Lower lobe of right lung (tissue), 2 donors: Measurements from ENCODE around the gene SERPINB3. TPM values are rescaled to one million over a fixed set of nuclear protein-coding genes. Genes with fewer than 3 reads are reported as not detected.
"Not testable (repeated sequence)": the region's sequence is repeated elsewhere in the genome, so short reads cannot be mapped to it uniquely, and the experiment has no call there.

ENCODE experiments used
- ATAC-seq, 2 donors: fragments of 200-7000 bp; cut with Tn5 transposase; one replicate each; pipeline ENCODE4 v1.9.1; 2020 to 2022; ENCODE audit warnings: mild to moderate bottlenecking in 2 of 2, moderate library complexity in 2 of 2
- DNase-seq: peaks from one replicate; pipeline ENCODE4 v3.0.0-alpha.2; 2020
- H3K27ac ChIP-seq: fragments of 200-600 bp; one replicate; pipeline ENCODE4 v1.8.0; 2022
- H3K27me3 ChIP-seq: fragments of 200-600 bp; one replicate; pipeline ENCODE4 v1.8.0; 2022; ENCODE audit warnings: low read depth
- H3K36me3 ChIP-seq: fragments of 200-600 bp; one replicate; pipeline ENCODE4 v1.8.0; 2022; ENCODE audit warnings: mild to moderate bottlenecking
- H3K4me1 ChIP-seq: fragments of 200-600 bp; one replicate; pipeline ENCODE4 v1.8.0; 2022
- H3K4me3 ChIP-seq: fragments of 200-600 bp; one replicate; pipeline ENCODE4 v1.8.0; 2022; ENCODE audit warnings: mild to moderate bottlenecking
- H3K9me3 ChIP-seq: fragments of 200-600 bp; one replicate; pipeline ENCODE4 v1.8.0; 2022
- intact Hi-C: fragments of 100-400 bp; cut with DNase I; formaldehyde crosslinking; loops from one replicate; pipeline ENCODE4 v1.11.0; 2022
- total RNA-seq: library from RNA; stranded (reverse); fragmentation: NEBNext Ultra II Directional; extraction: Animal tissue kit (Norgen Biotek cat#: 25700); gene quantifications from one replicate; pipeline ENCODE4 v1.2.1, GENCODE V29; 2021
- TF ChIP-seq, protein P1 (sequence below): fragments of 200-600 bp; IDR thresholded peaks from one replicate; pipeline ENCODE4 v1.8.0; 2022; ENCODE audit warnings: antibody characterized with exemption, mild to moderate bottlenecking
- donor health status: DM: no; HTN: yes; CAD: no; lungs with severe emphysema.

SERPINB3 gene
- total RNA-seq, 1 donor from 2014 or later, result not detected

- no peak overlapping the region for H3K27ac ChIP-seq
- no peak for ATAC-seq
- no peak for DNase-seq
- intact Hi-C loops, result no loop called here
- TF ChIP-seq, protein P1, sequence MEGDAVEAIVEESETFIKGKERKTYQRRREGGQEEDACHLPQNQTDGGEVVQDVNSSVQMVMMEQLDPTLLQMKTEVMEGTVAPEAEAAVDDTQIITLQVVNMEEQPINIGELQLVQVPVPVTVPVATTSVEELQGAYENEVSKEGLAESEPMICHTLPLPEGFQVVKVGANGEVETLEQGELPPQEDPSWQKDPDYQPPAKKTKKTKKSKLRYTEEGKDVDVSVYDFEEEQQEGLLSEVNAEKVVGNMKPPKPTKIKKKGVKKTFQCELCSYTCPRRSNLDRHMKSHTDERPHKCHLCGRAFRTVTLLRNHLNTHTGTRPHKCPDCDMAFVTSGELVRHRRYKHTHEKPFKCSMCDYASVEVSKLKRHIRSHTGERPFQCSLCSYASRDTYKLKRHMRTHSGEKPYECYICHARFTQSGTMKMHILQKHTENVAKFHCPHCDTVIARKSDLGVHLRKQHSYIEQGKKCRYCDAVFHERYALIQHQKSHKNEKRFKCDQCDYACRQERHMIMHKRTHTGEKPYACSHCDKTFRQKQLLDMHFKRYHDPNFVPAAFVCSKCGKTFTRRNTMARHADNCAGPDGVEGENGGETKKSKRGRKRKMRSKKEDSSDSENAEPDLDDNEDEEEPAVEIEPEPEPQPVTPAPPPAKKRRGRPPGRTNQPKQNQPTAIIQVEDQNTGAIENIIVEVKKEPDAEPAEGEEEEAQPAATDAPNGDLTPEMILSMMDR, result no peak
- no peaks in the 10 kb centered on the region for H3K9me3 ChIP-seq
- no peaks in the 10 kb centered on the region for H3K27me3 ChIP-seq
- no peaks in the 10 kb centered on the region for H3K36me3 ChIP-seq
- no peak overlapping the region for H3K4me3 ChIP-seq
- H3K4me1 ChIP-seq, result no peaks in the 10 kb centered on the region
These were observed 15.0 kb upstream of the SERPINB3 start for GRCh38 chr18:63676526-63677323.

DNA sequence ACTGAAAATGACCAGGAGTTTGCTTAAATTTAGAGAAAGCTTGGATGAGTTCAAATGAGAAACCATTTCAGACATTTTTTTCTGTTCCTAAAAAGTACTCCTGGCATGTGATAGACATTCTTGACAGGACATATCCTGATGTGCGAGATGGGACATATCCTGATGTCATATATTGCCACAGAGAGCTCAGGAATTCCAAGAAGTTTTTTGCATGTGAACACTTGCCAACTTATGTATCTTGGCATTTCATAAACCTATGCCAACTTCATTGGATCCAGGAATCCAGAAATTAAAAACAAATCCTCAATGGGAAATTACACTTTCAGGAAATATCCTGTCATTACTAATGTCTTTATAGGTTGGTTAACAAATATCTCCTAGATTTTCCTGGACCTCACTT lies 2.9 kb upstream of the SERPINB3 start:
- TF ChIP-seq, protein P1, result no peak
- Histone ChIP-seq H3K4me3 (no peak overlapping the region), H3K27ac (no peak overlapping the region), H3K4me1 (no peaks in the 10 kb centered on the region), H3K27me3 (no peaks in the 10 kb centered on the region), H3K9me3 (no peaks in the 10 kb centered on the region), H3K36me3 (no peaks in the 10 kb centered on the region)
- ATAC-seq, result no peak
- intact Hi-C loops, result no loop called here
- DNase-seq, result no peak

GRCh38 chr18:63658920-63659319 lies 2.8 kb downstream of the SERPINB3 start:
- intact Hi-C loops, H3K9me3 ChIP-seq, H3K27me3 ChIP-seq, H3K4me3 ChIP-seq, DNase-seq, H3K4me1 ChIP-seq, H3K36me3 ChIP-seq, ATAC-seq, H3K27ac ChIP-seq: not testable (repeated sequence)

DNA sequence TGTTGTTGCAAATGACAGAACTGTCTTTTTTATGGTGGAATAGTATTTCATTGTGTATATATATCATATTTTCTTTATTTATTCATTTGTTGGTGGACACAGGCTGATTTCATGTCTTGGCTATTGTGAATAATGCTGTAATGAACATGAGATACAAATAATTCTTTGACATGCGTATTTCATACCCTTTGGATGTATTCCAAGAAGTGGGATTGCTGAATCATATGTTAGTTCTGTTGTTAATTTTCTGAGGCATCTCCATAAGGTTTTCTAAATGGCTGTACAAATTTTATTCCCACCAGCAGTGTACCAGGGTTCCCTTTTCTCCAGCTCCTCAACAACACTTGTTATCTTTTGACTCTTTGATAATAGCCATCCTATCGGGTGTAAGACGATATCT lies 11.4 kb downstream of the SERPINB3 start:
- H3K4me3 ChIP-seq, H3K27me3 ChIP-seq, DNase-seq, intact Hi-C loops, H3K36me3 ChIP-seq, H3K9me3 ChIP-seq, ATAC-seq, H3K4me1 ChIP-seq, H3K27ac ChIP-seq: not testable (repeated sequence)

- H3K9me3 ChIP-seq, result no peaks in the 10 kb centered on the region
- intact Hi-C loops, result no loop called here
- H3K27ac ChIP-seq, result no peak overlapping the region
- H3K4me1 ChIP-seq, result no peaks in the 10 kb centered on the region
- no peak overlapping the region for H3K4me3 ChIP-seq
- DNase-seq, result no peak
- TF ChIP-seq, protein P1, result no peak
- no peak for ATAC-seq
- H3K36me3 ChIP-seq, result no peaks in the 10 kb centered on the region
- H3K27me3 ChIP-seq, result no peaks in the 10 kb centered on the region
These were observed 13.5 kb downstream of the SERPINB3 start for GRCh38 chr18:63648241-63648640.

DNA sequence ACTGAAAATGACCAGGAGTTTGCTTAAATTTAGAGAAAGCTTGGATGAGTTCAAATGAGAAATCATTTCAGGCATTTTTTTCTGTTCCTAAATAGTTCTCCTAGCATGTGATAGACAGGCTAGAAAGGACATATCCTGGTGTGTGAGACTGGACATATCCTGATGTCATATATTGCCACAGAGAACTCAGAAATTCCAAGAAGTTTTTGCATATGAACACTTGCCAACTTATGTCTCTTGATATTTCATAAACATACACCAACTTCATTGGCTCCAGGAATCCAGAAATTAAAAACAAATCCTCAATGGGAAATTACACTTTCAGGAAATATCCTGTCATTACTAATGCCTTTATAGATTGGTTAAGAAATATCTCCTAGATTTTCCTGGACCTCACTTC lies 14.8 kb downstream of the SERPINB3 start:
- Histone ChIP-seq H3K9me3 (no peaks in the 10 kb centered on the region), H3K27me3 (no peaks in the 10 kb centered on the region), H3K36me3 (no peaks in the 10 kb centered on the region), H3K27ac (no peak overlapping the region), H3K4me1 (no peaks in the 10 kb centered on the region), H3K4me3 (no peak overlapping the region)
- TF ChIP-seq, protein P1, result no peak
- ATAC-seq (no peak), DNase-seq (no peak)
- intact Hi-C loops, result no loop called here

DNA sequence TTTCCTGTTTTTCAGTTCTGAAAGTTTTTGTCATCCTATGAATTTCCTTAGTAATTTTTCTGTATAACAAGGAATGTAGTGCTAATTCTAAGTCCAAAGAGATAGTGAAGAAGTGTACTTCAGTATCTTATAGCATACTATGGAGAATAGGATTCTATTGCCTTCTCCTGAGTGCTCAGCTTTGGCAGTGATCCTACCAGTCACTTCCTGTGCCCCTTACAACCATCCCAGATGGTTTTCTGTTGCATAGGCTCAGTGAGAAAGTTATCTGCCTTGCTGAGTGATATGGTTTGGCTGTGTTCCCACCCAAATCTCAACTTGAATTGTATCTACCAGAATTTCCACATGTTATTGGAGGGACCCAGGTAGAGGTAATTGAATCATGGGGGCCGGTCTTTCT lies 17.0 kb downstream of the SERPINB3 start:
- H3K4me1 ChIP-seq, H3K9me3 ChIP-seq, H3K36me3 ChIP-seq, H3K4me3 ChIP-seq, H3K27ac ChIP-seq, intact Hi-C loops, H3K27me3 ChIP-seq, ATAC-seq, DNase-seq: not testable (repeated sequence)

DNA sequence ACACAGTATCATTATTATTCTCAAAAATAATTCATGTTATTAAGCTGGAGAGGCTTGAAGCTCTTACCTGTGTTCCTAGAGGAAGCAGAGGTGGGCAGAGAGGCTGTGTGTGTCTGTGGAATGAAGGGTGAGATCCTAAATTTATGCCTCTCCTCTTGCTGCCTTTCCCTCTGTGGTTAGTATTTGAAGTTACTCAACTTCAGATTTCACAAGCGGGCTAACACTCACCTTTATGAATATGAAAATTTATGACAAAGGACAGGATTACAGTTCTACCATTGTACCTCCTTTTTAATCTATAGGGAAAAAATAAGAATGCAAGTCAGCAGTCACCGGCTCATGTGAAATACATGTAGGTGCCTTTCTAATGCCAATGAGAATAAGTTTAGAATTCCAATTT lies 17.6 kb downstream of the SERPINB3 start, which contains the start of gene SERPINB4:
Gene SERPINB4 (minus strand): TSS at position 115 of the 400 bp plus-strand sequence. CDS start 679 bp downstream, outside the sequence.
- H3K36me3 ChIP-seq, intact Hi-C loops, H3K27me3 ChIP-seq: not testable (repeated sequence)

DNA sequence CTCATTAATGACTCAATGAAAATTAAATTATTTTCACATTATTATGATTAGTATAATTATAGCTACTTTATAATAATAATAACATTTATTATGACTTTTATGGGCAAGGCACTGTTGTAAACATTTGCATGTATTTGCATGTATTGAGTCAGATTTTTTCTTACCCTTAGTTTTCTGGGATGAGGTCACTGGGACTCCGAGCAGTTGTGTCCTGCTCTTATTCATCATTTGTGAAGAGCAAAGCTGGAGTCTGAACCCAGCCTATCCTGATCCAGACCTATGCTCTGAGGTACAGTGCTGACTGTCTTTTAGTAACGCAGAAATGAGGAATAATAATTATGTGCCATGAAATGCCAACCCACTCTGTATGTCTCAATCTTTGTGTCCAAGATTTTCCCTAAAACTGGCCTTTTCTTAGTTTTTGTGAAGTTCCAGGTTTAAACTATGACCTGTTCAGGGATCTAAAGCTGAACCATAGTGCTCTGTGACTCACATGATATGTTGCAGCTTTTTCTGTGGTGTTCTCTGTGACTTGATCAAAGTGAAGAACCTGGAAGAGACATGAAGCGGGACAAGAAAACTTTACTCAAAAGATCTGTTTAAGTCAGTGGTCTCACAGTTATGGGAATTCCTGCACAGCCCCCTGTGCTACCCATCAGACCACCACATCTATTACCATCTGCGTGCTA lies 18.9 kb downstream of the SERPINB3 start:
- H3K27ac ChIP-seq, H3K27me3 ChIP-seq, DNase-seq, H3K4me3 ChIP-seq, intact Hi-C loops, H3K9me3 ChIP-seq, H3K4me1 ChIP-seq, H3K36me3 ChIP-seq, ATAC-seq: not testable (repeated sequence)

More for the DNA sequence above, 17.6 kb downstream of the SERPINB3 start, which contains the start of gene SERPINB4:
- H3K4me1 ChIP-seq, DNase-seq, H3K27ac ChIP-seq, H3K9me3 ChIP-seq, H3K4me3 ChIP-seq, ATAC-seq: not testable (repeated sequence)
